ENCODE measurements around the gene FRZB. TPM values are rescaled to one million over a fixed set of nuclear protein-coding genes. Genes with fewer than 3 reads are reported as not detected.

Gene FRZB
- total RNA-seq, 2 experiments from 2014 or later = not detected

DNA sequence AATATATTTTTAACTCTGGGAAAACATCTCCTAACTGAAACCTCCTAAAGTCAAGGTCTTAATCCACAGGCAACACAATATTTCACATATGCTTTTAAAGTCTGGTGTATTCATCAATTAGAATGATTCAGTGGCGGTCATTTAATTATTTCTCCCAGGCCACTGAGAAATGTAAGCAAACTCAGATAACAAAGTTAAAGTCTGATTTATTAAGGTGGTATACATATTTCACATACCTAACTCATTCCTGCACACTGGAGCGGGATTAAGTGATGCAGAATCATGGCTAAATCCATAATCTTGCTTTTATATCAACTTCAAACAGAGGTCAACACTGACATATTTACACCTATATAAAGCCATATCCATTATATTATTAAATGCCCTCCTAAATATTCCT, 43.7 kb downstream of the FRZB start:
- Mint-ChIP-seq H3K4me3 (no peak overlapping the region), H3K36me3 (ENCODE audit: low read depth) (no peaks in the 10 kb centered on the region), H3K27ac (no peak overlapping the region), H3K4me1 (no peaks in the 10 kb centered on the region), H3K27me3 (peaks cover 14% of the 10 kb centered on the region), H3K9me3 (no peaks in the 10 kb centered on the region)
- ChIA-PET CTCF (no interaction called here), POLR2A (no interaction called here)
- no peak for DNase-seq

DNA sequence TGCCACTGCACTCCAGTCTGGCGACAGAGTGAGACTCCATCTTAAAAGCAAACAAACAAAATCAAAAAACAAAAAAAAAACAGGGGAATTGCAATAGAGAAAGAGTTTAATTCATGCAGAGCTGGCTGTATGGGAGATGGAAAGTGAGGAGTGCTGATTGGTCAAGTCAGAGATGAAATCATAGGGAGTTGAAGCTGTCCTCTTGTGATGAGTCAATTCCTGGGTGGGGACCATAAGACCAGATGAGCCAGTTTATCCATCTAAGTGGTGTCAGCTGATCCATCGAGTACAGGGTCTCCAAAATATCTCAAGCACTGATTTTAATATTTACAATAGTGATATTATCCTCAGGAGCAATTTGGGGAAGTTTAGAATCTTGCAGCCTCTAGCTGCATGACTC, 45.3 kb downstream of the FRZB start:
- Mint-ChIP-seq H3K27ac (no peak overlapping the region), H3K27me3 (peaks cover 12% of the 10 kb centered on the region), H3K4me3 (no peak overlapping the region), H3K36me3 (ENCODE audit: low read depth) (no peaks in the 10 kb centered on the region), H3K4me1 (no peaks in the 10 kb centered on the region), H3K9me3 (no peaks in the 10 kb centered on the region)
- DNase-seq = no peak
- POLR2A ChIA-PET = no interaction called here
- CTCF ChIA-PET = interaction anchor here (0.8 kb wide), 1 partner anchor 15 kb away, joined by 3 read pairs; no protein-coding TSS in a partner anchor

DNA sequence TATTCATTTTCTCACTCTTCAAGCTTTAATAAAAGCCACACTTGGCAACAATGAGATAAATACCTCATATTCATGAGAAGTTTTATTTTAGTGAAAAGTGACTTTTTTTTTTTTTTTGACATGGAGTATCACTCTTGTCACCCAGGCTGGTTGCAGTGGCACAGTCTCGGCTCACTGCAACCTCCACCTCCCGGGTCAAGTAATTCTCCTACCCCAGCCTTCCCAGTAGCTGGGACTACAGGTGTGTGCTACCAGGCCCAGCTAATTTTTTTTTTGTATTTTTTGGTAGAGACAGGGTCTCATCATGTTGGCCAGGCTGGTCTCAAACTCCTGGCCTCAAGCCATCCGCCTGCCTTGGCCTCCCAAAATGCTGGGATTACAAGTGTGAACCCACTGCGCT, 47.0 kb downstream of the FRZB start:
- CTCF ChIA-PET = no interaction called here
- Mint-ChIP-seq H3K36me3 (ENCODE audit: low read depth) (no peaks in the 10 kb centered on the region), H3K27me3 (peaks cover 12% of the 10 kb centered on the region), H3K9me3 (no peaks in the 10 kb centered on the region), H3K27ac (no peak overlapping the region), H3K4me3 (no peak overlapping the region), H3K4me1 (no peaks in the 10 kb centered on the region)
- POLR2A ChIA-PET = no interaction called here
- no peak for DNase-seq

DNA sequence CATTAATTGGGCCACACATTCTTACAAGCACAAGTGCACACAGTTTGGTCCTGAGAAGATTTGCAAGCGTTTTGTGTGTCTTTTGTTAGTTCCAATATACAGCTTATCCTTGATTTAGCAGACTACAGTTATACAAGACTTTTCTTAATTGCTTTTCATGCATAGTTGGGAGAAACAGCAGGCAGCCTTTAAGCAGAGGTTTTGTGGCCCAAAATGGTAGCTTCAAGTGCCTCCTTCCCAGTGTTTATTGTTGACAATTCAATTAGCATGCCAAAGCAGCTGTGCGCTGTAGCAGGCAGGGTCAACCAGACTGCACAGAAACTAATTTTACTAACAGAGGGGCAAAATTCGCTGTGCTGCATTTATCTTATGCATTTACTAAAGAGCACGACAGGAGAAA, 47.5 kb downstream of the FRZB start:
- POLR2A ChIA-PET = no interaction called here

DNA sequence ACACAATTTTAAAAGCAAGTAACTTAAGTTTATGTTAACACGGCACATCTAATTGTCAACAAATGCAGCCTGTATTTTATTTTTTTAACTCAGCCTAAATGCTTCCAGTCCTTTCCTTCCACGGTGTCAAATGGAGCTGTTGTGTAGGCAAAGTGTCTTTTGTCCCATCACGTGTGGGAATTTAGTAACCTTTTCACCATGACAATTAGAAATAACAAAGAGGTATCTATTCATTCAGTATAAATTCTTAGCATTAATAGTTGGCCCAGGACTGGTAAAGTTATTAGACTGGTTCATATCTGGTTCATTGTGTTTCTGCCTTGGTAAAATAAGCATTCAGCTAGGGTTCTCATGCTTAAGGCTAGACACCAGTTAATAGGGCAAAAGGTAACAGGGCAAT, 47.9 kb downstream of the FRZB start:
- Mint-ChIP-seq H3K9me3 (no peaks in the 10 kb centered on the region), H3K27me3 (peaks cover 14% of the 10 kb centered on the region), H3K36me3 (ENCODE audit: low read depth) (no peaks in the 10 kb centered on the region), H3K27ac (no peak overlapping the region), H3K4me3 (no peak overlapping the region), H3K4me1 (no peaks in the 10 kb centered on the region)
- DNase-seq = no peak
- CTCF ChIA-PET = no interaction called here
- POLR2A ChIA-PET = no interaction called here

More for the DNA sequence above, 47.5 kb downstream of the FRZB start:
- Mint-ChIP-seq H3K9me3 (no peaks in the 10 kb centered on the region), H3K27me3 (peaks cover 16% of the 10 kb centered on the region), H3K27ac (no peak overlapping the region), H3K4me1 (no peaks in the 10 kb centered on the region), H3K36me3 (ENCODE audit: low read depth) (no peaks in the 10 kb centered on the region), H3K4me3 (no peak overlapping the region)
- DNase-seq = no peak
- CTCF ChIA-PET = no interaction called here

DNA sequence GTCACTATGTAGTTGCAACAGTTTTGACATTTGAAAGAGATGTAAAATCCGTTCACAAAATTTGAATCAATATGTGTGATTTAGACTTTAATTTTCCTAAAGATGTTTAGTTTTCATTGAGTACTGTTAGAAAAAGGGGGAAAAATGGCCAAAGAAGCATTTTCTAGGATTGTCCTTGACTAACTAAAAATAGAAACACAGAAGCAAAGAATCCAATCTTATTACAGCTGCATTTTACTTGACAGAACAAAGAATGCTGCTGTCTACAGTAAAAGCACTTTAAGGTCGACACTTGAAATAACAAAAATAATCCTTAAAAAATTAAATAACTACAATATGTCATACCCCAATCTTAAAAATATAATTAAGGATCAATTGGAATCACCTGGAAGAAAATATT, 48.9 kb downstream of the FRZB start:
- Mint-ChIP-seq H3K9me3 (no peaks in the 10 kb centered on the region), H3K4me1 (no peaks in the 10 kb centered on the region), H3K4me3 (no peak overlapping the region), H3K27me3 (peaks cover 12% of the 10 kb centered on the region), H3K27ac (no peak overlapping the region), H3K36me3 (ENCODE audit: low read depth) (no peaks in the 10 kb centered on the region)
- no peak for DNase-seq
- ChIA-PET POLR2A (no interaction called here), CTCF (no interaction called here)

DNA sequence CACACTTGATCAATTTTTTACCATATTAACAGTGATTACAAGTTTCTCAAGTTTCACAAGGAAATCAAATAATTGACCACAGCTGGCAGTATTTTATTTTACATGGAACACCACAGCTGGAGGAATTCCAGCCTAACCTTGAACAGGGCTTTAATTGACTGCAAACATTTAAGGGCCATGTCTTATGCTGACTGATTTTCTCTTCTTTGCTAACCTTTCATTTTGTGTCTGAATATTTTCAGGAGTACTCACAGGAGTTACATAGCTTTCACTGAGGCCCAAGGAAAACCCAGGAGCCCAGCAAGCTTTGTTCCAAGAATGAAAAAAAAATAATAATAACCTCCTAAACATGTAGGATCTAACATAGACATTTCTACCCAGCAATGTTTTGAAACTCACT, 49.6 kb downstream of the FRZB start:
- no peak for DNase-seq
- Mint-ChIP-seq H3K27me3 (peaks cover 15% of the 10 kb centered on the region), H3K9me3 (no peaks in the 10 kb centered on the region), H3K4me1 (no peaks in the 10 kb centered on the region), H3K27ac (no peak overlapping the region), H3K4me3 (no peak overlapping the region), H3K36me3 (ENCODE audit: low read depth) (no peaks in the 10 kb centered on the region)
- POLR2A ChIA-PET = interaction anchor here (0.5 kb wide), 1 partner anchor 89 kb away, joined by 3 read pairs; no protein-coding TSS in a partner anchor
- CTCF ChIA-PET = no interaction called here

DNA sequence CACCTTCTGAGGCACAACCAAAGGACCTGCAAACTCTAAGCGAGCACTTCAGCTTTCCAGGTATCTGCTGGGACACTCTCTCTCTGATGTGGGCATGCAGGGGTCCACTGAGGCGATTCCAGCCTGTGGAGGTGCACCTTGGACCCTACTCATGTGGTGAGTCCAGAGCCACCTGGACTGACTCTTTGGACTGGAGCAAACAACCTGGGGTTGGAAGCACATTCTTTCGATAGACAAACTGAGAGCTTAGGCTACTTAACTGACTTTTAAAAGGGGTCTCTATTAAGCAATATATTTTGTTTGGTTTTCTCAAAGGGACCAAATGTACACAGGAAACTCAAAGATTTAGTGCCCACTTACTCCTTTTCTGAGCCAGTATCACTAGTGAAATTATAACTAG, 51.6 kb downstream of the FRZB start:
- ChIA-PET POLR2A (no interaction called here), CTCF (no interaction called here)
- no peak for DNase-seq
- no peaks in the 10 kb centered on the region for H3K4me1 Mint-ChIP-seq
- no peak overlapping the region for H3K4me3 Mint-ChIP-seq
- no peaks in the 10 kb centered on the region for H3K9me3 Mint-ChIP-seq
- H3K27ac Mint-ChIP-seq = no peak overlapping the region
- peaks cover 23% of the 10 kb centered on the region for H3K27me3 Mint-ChIP-seq
- H3K36me3 Mint-ChIP-seq (ENCODE audit: low read depth) = no peaks in the 10 kb centered on the region

DNA sequence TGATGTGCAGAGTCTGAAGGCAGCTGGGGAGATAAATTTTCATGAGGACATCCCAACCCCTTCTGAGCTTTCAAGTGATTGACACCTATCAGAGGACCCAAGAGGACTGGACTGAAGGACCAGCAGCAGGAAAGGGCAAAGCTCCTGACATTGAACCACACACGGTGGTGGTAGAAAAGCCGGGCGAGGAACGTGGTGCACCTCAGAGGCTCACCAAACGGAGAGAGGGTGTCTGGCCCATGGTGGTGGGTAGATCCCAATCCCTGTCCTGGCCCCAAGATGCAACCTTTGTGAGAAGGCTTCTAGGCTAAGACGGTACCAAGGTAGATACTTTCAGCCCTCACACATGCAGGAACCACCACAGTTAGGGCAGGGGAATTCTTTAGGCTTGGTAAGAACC, 52.1 kb downstream of the FRZB start:
- Mint-ChIP-seq H3K4me3 (no peak overlapping the region), H3K9me3 (no peaks in the 10 kb centered on the region), H3K36me3 (ENCODE audit: low read depth) (no peaks in the 10 kb centered on the region), H3K4me1 (no peaks in the 10 kb centered on the region), H3K27ac (no peak overlapping the region), H3K27me3 (peaks cover 23% of the 10 kb centered on the region)
- POLR2A ChIA-PET = no interaction called here
- CTCF ChIA-PET = no interaction called here
- no peak for DNase-seq

DNA sequence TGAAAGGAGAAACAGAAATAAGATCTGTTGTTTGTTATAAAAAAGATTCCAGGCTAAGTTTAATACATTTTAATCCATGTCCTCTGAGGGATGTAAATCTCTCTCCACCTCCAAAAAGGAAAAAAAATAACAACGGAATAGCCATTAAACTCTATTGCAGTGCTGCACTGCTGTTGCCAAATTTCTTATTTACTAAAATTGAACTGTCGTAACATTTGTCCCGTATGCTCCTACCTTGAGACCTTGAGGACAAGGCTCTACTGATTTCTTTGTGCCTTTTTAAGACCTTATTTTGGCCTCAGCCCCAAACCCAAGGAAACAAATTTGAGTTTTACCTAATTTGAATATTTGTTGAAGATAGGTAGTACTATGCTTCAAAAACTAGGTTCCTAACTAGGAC, 56.4 kb downstream of the FRZB start:
- peaks cover 24% of the 10 kb centered on the region for H3K27me3 Mint-ChIP-seq
- DNase-seq = no peak
- POLR2A ChIA-PET = no interaction called here
- no peak overlapping the region for H3K4me3 Mint-ChIP-seq
- CTCF ChIA-PET = no interaction called here
- no peaks in the 10 kb centered on the region for H3K9me3 Mint-ChIP-seq
- H3K36me3 Mint-ChIP-seq (ENCODE audit: low read depth) = no peaks in the 10 kb centered on the region
- H3K27ac Mint-ChIP-seq = no peak overlapping the region
- no peaks in the 10 kb centered on the region for H3K4me1 Mint-ChIP-seq

DNA sequence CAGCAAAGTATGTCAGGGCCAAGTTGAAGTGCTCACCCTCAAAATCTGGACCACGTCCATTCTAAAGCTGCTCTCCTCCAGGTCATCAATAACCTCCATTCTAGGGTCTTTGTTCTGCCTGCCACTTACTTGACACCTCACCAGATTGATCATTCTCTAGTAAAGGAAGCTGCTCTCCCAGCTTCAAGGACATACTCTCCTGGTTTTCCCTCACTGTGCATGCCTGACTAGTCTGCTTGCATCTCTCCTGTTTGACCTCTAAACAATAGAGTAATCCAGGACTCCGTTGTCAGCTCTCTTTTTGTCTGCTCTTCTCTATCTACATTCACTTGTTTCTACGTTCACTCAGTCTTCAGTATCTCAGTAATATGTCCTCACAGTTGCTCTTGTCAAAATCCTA, 59.1 kb downstream of the FRZB start:
- no peaks in the 10 kb centered on the region for H3K36me3 Mint-ChIP-seq (ENCODE audit: low read depth)
- ChIA-PET CTCF (no interaction called here), POLR2A (no interaction called here)
- H3K4me3 Mint-ChIP-seq = no peak overlapping the region
- no peaks in the 10 kb centered on the region for H3K9me3 Mint-ChIP-seq
- H3K27me3 Mint-ChIP-seq = peaks cover 27% of the 10 kb centered on the region
- H3K4me1 Mint-ChIP-seq = no peaks in the 10 kb centered on the region
- H3K27ac Mint-ChIP-seq = no peak overlapping the region
- no peak for DNase-seq

DNA sequence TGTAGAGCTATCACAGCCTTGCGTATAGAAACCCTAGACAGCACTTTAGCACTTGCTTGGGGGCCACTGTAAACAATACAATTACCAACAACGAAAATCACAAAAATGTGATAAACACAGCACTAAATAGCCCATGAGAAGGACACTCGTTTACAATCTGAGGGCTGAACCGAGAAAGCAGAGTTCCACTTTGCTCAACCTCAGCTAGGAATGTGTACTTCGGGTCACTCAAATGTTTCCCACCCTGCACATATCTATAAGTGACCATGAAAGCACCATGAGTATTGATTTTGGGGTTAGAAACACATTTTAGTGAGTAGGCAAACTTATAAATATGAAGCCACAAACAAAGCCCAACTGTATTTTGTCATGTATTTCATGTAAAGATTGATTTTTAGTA, 62.3 kb downstream of the FRZB start:
- H3K4me1 Mint-ChIP-seq = no peaks in the 10 kb centered on the region
- no peak overlapping the region for H3K27ac Mint-ChIP-seq
- H3K36me3 Mint-ChIP-seq (ENCODE audit: low read depth) = no peaks in the 10 kb centered on the region
- H3K27me3 Mint-ChIP-seq = peaks cover 28% of the 10 kb centered on the region
- H3K4me3 Mint-ChIP-seq = no peak overlapping the region
- POLR2A ChIA-PET = no interaction called here
- H3K9me3 Mint-ChIP-seq = no peaks in the 10 kb centered on the region
- DNase-seq = no peak
- CTCF ChIA-PET = interaction anchor here (0.8 kb wide), 1 partner anchor 21 kb away, joined by 4 read pairs; no protein-coding TSS in a partner anchor

DNA sequence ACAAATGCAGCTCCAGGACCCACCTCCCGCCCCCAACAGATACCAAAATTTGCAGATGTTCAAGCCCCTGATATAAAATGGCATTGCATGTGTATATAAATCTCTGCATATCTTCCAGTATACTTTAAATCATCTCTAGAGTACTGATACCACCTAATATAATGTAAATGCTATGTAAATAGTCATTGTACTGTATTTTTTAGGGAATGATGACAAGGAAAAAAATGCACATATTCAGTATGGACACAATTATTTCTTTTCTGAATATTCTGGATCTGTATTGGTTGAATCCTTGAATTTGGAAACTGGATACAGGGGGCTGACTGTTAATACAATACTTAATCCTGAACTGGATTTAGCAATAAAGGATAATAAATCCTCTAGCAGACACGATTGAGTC, 67.7 kb downstream of the FRZB start:
- DNase-seq = no peak
- no peak overlapping the region for H3K27ac Mint-ChIP-seq
- peaks cover 25% of the 10 kb centered on the region for H3K27me3 Mint-ChIP-seq
- no peaks in the 10 kb centered on the region for H3K9me3 Mint-ChIP-seq
- no peak overlapping the region for H3K4me3 Mint-ChIP-seq
- no peaks in the 10 kb centered on the region for H3K36me3 Mint-ChIP-seq (ENCODE audit: low read depth)
- POLR2A ChIA-PET = no interaction called here
- H3K4me1 Mint-ChIP-seq = no peaks in the 10 kb centered on the region
- CTCF ChIA-PET = no interaction called here

DNA sequence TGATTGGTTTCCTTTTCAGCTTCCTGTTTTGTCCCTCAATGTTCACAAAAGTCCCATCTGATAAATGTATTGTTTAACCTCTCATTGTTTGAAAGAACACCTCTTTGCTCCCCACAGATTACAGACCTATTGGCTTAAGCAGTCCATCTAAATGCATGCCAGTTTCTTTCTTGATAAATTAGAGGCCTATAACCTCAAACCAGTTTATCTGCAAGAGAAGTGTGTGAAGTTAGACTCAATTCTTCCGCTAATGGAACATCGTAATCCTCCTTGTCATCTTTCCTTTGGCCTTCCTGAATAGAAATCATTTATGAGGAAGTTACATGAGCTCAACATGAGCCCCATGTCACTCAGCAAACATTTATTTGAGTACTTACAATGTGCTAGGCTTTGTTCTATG, 74.0 kb downstream of the FRZB start:
- CTCF ChIA-PET = no interaction called here
- H3K27ac Mint-ChIP-seq = no peak overlapping the region
- POLR2A ChIA-PET = no interaction called here

DNA sequence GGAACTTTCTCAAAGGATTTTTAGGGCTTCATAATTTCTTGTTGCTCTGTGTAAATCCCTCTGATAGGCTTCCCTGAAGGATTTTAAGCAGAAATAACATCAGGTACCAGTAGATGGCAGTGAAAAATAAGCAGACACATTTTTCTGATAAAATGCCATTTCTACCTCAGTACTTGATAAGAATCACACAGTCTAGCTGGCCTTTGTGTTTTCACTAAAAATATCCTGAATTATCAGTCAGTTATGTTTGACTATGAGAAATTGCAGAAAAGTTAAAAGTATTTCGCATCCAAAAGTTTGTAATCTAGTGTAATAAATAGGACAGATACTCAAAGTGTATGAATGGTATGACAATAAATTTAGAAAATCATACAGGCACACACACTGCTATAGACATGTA, 81.7 kb downstream of the FRZB start:
- Mint-ChIP-seq H3K36me3 (ENCODE audit: low read depth) (peaks cover 4% of the 10 kb centered on the region), H3K27me3 (no peaks in the 10 kb centered on the region), H3K27ac (no peak overlapping the region), H3K4me3 (no peak overlapping the region), H3K4me1 (no peaks in the 10 kb centered on the region), H3K9me3 (no peaks in the 10 kb centered on the region)
- no peak for DNase-seq
- ChIA-PET POLR2A (no interaction called here), CTCF (interaction anchor here (0.6 to 2.1 kb wide), 4 partner anchors 11 to 196 kb away, joined by 3 to 14 read pairs (median 4); no protein-coding TSS in a partner anchor)

More for the DNA sequence above, 74.0 kb downstream of the FRZB start:
- Mint-ChIP-seq H3K9me3 (no peaks in the 10 kb centered on the region), H3K27me3 (peaks cover 10% of the 10 kb centered on the region), H3K4me1 (no peaks in the 10 kb centered on the region), H3K36me3 (ENCODE audit: low read depth) (no peaks in the 10 kb centered on the region), H3K4me3 (no peak overlapping the region)
- no peak for DNase-seq

Data from activated CD4-positive, alpha-beta memory T cell treated with anti-CD3 and anti-CD28 coated beads, Interleukin-2, amount 10 ng/mL, durations not matched to agents 7 days and 5 days (primary cell).